NCI-H446 (cell line): ENCODE data around the gene TNS1.
A peak's percentile ranks its signal among the peaks of the same experiment; 100 is the strongest.

Experiments
- DNase-seq, 2 experiments: peaks; one replicate each; lab custom pipeline; 2025; lab: John Stamatoyannopoulos, UW

Gene TNS1

DNA sequence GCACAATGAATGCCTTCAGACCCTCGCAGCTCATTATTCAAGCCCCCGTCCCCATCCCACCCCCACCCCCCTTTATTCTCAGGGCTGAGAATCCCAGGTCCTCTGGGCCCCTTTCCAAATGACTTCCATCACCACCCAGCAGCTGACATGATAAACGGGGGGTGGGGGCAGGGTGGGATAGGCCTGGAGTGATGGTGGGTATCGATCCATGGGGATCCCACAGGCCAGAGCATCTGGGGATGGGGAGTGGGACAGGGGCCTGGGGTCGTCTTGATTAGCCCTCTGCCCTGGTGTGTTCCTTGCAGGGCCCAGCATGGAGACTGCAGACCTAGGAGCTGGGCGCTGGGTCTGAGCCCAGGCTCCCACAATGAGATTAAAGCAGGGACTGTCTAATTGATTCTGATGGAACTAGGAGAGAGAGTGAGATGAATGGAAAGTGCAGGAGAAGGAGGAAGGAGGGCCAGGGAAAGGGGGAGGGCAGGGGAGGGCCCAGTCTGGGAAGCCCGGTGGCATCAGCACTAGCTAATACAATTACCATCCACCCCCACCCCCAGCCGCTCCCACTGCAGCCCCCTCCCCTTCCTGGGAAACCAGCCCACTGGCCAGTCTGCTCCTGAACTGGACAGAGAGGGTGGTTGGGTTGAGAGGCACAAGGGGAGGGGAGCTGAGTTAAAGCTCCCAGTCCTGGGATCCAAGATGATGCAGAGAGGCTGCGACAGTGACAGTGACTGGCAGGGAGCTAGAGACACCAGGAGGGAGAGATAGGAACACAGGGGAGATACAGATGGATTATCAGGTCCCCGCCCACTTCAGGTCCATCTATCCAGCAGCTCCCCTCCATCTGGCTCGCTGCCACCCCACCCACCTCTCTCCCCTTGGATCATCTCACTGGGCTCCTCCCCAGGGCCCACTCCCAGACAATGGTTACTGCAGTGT lies 13.1 kb upstream of the TNS1 start:
- no peak for DNase-seq

DNA sequence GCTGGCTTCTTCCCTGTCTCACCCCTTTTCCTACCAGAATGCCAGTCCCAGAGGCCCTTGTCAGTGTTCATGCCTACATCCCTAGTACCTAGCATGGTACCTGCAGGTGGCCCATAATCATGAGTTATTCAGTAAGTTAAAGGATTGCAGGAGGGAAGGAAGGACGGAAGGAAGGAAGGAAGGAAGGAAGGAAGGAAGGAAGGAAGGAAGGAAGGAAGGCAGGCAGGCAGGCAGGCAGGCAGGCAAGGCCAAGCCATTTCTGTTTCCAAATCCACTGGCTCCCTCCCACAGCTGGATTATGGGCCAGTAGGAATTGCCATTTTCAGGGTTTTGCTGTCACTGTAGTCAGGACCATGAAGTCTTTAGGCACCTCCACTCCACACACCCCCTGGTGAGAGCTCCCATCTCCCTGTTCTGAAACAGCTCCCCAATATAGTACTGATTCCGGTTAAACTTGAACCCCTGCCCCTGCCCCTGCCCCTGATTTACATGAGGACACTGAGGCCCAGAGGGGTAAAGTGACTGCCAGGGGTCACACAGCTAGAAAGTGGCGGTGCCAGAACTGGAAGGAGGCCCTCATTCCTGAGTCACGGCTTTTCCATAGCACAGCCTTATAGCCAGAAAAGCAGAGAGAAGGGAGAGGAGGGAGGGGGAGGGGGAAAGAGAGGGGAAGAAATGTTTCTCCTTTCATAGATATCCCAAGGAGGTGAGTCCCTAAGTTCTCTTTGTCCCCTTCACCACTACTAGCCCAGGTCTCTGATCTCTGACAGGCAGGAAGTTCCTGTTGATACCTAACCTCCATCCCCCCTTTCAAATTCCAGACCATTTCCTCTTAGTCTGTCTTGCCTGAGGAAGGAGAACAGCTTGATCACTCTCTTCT lies 12.2 kb upstream of the TNS1 start:
- DNase-seq: no peak

DNA sequence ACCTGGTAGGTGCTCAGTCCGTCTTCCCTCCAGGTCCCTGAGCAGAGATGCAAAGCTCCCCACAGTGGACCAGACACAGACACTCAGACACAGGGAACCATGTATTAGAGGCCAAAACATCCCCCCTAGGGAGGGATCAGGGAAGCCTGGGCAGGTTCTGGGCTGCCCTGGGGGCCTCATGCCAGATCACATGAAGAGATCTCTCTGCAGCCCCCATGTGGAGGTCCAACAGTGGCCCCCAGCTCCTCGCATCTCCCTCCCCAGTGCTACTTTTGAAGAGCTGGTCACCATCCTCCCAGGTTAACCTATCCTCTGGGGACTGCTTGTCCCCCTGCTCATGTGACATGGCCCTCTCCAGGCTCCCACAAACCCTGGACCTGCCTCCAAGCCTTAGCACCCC lies 10.5 kb upstream of the TNS1 start:
- DNase-seq: no peak

DNA sequence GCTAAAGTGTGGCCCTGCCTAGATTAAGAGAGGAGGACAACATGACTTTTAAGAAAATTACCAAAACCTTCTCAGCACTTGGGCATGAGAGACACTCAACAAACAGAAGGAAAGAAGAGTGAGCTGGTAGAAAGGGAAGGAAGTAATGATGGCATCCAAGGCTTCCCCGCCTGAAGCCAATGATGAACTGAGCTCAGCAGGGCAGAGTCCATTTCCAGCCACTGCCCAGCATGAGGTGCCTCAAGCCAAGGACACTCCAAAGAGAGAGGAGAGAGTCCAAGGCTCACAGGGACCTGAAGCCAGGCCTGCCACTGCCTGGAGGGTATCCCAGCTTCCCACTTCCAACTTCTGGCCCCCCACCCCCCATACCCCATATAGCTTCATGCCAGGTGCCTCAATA lies 9.5 kb upstream of the TNS1 start:
- no peak for DNase-seq

DNA sequence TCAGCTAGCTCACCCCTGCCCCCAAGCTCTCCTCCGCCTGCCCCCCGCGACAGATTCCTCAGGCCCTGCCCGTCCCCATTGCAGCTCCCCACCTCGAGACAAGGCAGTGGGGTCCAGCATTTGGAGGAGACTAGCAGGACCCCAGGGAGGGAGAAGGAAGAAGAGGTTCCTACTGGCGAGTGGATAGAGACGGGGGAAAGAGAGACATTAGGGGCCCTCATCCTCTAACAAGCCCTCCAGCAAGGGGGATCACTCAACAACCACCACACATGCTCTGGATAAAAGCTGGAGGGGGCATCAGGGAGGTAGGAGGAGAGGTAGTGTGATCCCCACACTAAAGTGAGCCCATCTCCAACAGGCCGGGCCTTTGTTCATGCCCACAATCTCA lies 8.9 kb upstream of the TNS1 start:
- no peak for DNase-seq

DNA sequence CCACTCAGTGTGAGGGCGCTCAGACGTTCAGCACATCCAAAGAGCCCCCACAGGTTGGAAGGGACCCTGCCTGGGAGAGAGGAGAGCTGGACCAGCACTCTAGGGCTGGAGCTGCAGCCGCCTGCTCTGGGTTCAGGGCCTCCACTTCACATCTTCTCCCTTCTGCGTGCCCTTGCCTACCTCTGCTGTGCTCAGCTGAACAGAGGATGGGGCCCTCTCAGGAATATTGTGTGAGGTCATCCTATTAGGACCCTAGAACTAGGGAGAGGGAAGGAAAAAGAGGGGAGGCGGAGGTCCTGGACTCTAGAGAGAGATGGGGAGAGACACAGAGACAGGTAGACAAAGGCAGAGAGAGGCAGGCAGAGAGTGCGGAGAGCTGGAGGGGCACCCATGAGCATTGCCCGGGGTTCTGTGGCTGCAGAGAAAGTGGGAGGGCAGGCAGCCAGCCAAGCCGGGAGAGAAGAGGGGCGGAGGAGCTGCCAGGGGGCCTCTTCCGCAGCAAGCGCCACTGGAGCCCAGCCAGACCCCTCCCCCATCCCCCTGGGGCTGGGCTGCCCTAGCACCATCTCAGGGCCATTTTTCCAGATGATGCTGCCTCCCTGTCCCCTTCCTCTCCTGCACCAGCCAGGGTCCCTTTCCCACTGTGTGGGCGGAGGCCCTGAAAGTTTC lies 8.3 kb upstream of the TNS1 start:
- peak in 1 of 2 experiments; percentile 4 for DNase-seq

DNA sequence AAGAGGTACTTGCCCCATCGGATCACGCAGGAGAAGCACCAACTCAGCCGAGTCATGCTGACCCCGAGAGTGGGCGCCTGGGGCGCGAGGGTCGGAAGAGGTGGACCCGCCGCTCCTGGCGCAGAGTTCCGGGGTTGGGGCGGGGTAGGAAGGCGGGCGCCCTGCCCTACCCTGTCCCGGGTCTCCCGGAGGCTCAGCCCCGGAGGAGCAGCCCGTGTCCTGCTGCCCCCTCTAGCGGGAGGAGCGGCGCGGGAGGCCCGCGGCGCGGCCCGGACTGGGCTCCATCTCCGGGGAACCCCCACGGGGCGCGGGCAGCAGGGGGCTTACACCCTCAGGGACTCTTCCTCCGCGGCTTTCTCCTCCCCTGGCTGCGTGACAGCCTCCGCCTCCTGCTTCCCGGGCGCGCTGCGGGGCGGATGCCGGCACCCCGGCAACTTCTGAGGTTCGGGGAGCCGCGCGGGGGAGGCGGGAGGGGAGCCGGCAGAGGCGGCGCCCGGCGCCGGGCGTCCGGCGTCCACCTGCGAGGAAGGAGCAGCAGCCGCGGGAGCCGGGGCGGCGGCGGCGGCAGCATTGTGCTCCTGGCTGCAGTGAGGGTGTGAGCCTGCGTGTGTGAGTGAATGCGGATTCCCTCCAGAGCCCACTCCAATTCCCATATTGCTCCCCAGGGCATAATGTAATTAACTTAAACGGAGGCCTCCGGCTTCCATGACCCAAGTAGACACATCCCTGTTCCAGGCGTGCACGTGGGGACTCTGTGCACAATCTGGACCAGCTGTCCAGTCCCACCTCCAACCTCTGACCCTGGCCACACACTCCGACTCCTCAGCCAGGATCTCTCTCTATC lies 7.6 kb upstream of the TNS1 start:
- DNase-seq: no peak

DNA sequence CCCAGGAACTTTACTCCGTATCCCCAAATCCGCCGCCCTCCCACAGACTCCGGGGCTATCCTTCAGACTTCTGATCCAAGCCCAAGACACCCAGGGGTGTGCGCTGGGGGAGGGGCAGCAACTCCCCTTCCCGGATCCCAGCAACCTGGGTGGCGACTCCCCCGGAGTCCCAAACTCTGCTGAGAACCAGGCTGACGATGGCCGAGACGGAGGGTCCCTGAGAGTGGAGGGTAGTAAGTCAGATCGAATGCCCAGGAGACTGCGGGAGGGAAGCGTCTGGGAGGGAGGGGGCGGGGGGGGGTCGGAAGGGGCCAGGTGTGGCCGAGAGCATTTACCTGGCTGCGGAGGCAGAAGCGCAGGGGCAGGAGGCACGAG lies 7.0 kb upstream of the TNS1 start:
- no peak for DNase-seq

DNA sequence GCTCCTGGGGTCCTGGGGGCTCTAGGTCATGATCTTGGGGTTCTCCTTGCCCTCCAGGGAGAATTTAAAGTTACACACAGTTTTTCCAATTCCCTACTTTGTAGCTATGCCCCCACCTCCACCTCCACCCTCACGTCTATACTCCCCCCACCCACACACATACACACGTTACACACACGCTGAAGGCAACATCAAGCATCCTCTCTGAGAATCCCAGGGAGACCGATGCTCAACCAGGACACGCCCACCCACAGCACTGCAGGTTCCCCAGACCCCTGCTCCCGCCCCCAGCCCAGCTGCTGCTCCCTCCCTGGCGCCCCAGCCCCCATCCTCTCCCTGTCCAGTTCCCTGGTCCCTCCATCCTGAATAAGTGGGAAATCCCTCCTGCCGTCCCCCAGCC lies 6.4 kb upstream of the TNS1 start:
- DNase-seq: no peak

DNA sequence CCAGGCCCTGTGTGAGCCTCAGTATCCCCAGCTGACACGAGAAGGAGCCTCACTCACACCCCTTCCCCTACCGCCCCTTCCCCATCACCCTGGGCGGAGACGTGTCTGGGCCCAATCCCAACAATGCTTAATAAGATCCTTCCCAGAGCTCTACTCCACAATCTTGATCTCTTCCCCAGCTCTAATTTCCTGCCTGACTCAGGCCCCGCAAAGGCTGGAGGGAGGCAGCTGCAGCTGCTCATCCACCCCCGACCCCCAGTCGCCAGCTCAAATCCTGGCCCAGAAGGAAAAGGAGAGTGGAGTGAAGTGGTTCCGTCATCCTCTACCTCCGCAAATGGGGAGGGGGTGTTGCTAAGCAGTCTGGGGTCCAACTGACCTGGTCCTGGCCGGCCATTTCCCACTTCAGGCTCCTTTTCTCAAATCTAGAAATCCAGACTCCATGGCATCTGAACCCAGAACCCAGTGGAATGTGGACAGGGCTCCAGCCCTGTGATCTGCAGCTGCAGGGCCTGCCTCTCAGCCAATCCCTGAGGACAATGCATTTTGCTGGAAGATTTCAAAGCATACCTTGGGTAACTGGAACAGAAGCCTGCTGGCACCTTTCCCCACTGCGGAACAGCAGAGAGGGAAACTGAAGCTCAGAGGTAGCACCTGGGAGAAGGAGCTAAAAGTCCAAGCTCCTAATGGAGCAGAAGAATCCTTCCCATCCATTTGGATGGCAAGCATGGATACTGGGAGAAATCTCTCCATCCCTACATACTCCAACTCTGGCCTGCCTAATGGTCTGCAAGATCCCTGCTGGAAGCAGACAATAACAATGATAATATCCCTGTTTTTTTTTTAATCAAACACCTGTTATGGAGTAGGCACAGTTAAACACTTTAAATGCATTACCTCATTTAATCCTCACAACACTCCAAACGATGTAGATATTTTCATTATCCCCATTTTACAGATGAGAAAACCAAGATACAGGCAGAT lies 5.6 kb upstream of the TNS1 start:
- no peak for DNase-seq

DNA sequence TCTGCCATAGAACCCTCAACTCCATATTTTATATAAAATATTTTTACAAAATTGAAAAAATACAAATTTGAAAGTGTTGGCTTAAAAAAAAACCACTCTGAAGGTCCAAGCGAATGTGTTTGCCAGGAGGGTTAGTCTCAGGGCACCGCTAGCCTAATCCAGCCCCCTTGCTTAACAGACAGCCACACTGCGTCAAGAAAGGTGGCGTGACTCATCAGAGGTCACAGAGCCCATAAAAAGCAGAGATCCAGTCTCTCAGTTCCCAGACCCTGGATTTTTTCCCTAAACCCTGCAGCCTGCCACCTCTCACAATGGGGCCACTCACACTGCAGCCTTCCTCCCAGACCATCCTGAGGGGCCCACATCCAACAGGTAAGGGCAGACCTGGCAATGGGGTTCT lies 3.9 kb upstream of the TNS1 start:
- DNase-seq: no peak

DNA sequence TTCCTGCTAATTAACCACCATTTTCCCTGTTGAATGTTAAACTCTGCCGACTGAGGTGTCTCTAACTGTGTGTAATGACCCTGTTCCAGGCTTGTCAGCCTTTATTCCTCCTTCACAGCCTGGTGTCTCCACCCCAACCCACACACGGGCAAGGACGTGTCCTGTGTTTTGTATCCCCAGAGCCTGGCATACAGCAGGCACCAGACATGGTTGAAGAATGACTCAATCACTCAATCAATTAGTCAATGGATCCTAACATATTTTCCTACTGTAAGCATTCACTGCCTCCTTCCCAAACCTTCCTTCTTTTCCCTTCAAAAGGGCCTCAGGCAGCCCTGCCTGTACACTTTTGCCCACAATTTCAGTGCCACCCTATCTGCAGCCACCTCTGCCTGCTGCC lies 2.7 kb upstream of the TNS1 start:
- DNase-seq: no peak

DNA sequence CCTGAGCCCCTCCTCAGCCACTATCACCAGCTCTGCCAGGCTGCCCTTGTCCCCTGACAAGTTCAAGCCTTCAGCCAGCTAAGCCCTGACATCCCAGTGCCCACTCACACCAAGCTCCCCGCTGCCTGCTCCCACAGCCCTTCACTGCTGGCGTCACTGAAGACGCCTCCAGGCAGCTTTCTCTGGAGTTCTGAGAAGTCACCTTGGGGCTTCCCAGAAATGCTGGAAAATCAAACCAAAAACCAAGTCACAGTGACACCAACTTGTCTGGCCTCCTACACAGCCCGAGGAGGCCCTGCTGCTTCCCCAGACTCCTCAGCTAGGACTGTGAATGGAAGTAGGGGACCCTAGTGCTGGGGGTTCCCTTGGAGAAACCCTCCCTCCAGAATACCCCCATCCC lies 2.2 kb upstream of the TNS1 start:
- no peak for DNase-seq

DNA sequence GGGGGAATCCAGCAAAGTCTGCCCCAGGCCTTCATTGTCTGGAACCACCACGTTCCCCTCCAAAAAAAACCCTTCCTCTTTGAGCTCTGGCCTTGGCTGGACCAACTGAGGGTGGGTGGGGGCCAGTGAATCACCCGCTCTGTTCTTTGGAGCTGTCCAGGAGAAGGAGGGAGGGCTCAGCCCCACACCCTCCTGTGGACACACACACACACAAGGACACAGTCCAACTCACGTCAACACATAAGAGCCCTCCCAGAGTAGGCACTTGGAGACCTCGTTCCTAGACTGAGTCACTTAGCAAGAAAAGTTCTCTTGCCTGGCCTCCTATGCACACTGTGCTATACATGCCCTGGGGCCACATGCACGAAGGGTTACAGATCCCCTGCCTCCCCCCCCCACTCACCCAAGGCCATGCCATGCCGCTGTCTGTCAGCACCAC lies 1.2 kb upstream of the TNS1 start:
- DNase-seq: no peak

DNA sequence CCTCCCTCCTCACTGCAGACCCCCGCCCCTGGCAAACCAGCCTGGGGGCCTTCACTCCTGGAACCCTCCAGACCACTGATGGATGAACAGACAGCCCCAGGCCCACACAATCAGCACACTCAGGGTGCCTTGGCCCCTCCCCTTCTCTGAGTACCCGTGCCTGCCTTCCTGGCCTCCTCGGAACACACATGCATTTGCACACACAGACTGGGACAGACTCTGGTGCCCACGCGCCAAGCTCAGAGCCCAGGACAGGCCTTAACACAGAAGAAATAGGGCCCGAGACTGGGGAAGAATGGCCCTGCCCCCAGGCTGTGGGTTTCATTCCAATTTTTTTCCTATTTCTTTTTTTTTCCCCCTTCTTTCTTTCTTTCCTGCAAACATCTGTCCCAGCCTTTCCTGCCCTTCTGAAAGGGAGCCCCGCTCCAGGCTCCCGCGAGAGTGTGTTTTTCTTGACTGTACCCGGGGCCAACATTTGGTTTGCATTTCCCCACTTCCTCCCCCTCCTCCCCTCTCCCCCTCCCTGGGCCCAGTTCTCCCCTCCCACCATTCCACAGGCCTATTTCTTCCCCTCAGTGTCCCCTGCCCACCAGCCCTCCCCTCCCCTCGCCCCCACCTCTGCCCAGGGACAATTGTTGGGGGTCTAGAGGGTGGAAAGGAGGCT lies 618 bp upstream of the TNS1 start:
- no peak for DNase-seq

DNA sequence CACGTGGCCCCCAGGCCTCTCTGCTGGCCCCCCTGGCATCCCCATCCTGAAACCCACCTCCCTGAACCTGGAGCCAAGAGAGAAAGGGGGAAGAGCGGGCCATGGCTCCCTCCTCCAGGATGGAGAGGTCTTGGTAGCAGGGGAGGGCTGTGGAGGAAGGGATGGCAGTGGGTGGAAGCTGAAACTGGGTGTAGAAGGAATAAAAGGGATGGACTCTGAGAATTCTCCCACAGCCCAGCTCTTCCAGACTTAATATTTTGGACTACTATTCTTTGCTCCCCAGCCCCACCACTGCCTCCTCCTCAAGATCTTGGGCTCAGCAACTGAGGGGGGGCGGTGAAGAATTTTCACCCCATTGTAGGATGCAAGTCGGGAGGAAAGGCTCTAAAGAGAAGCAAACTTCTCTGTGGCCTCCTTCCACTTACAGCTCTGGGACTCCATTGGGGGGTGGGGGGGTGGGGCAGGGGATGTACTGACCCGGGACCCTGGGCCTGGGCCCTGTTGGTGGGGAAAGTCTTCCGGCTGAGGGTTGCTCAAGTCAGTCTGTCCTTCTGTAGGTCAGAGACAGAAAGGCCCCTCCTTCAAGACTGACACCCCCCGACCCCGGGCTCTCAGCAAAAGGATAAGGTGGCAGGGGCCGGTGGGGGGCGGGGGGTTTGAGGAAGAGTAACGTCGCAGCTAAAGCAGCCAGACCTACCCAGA lies 501 bp downstream of the TNS1 start:
- no peak for DNase-seq

DNA sequence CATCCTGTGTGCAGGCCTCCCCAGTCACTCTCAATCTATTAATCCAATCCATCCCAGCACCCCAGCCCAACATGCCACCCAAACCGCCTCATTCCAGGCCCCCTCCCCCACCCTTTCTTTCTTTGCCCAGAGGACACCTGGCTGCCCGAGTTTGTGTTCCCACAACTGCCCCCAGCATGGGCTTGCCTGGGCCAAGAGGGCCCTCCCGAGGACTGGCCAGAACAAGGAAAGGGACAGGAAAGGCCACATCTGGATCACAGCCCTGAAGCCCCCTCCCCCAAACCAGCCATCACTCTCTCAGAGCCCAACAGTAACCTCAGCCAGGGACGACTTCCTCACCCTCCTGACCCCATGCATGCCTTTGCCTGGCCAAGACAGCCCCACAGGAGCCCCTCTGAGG lies 1.2 kb downstream of the TNS1 start:
- DNase-seq: no peak

DNA sequence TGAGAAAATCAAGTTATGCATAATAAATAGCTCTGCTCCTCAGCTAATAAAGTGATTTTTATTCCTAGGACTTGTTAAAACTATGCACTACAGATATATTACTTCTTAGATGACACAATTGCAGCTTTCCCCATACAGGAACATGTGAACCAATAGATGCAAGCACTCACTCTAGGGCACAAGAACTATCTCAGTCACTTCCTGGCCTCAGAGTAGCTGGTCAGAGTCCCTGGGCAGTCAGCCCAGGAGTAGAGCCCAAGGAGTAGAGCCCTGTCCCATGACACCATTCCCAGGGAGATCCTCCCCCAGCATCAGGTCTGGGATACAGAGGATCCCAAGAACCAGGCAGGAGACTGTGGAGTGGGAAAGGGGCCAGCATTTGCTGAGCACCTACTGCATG lies 2.7 kb downstream of the TNS1 start:
- DNase-seq: no peak

DNA sequence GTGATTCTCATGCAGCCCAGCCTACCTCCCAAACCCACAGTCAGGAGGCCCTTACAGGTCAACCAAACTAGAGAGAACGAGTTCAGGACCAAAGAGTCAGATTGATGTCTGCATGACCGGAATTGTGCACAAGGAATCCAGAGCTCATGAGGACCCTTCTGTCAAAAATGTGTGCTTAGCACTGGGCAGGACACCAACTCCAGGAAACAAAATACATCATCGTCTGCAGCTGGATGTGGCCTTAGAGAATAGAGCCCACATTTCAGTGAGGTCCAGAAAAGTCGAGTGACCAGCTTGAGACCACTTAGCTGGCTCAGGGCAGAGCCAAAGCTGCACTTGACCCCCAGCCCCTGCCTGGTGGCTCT lies 3.2 kb downstream of the TNS1 start:
- DNase-seq: no peak
